Adrenal gland (tissue), 12 donors: ENCODE results near the gene CALHM4. TPM values are rescaled to one million over a fixed set of nuclear protein-coding genes. Genes with fewer than 3 reads are reported as not detected.

Source experiments
- DNase-seq, 7 donors: peaks; one replicate each; pipeline ENCODE4 v3.0.0-alpha.2; 2019 to 2020
- H3K27ac ChIP-seq, 5 donors: fragments of 200-600 bp; sonication (generic) in 4 of 5; 1 replicate in 3 of 5; 2 replicates in 2 of 5; pipeline versions ENCODE4 v1.5.1 to v1.8.0; 2016 to 2020; ENCODE audit warnings: mild to moderate bottlenecking in 1 of 5
- H3K27me3 ChIP-seq: fragments of 200-600 bp; 2 replicates; pipeline ENCODE4 v1.8.0; 2021
- H3K36me3 ChIP-seq, 2 donors: fragments of 200-600 bp; replicated peaks in 1 of 2; 1 replicate in 1 of 2; 2 replicates in 1 of 2; pipeline versions ENCODE4 v1.5.1 to v1.8.0; 2018 to 2022
- H3K4me1 ChIP-seq, 2 donors: fragments of 200-600 bp; replicated peaks in 1 of 2; 1 replicate in 1 of 2; 2 replicates in 1 of 2; pipeline versions ENCODE4 v1.5.1 to v1.8.0; 2018 to 2021
- H3K4me3 ChIP-seq, 4 donors: fragments of 200-600 bp; sonication (generic) in 3 of 4; one replicate each; pipeline ENCODE4 v1.5.1; 2016 to 2018
- H3K9me3 ChIP-seq, 3 donors: fragments of 200-600 bp; sonication (generic) in 1 of 3; replicated peaks in 1 of 3; 1 replicate in 2 of 3; 2 replicates in 1 of 3; pipeline versions ENCODE4 v1.5.1 to v1.8.0; 2016 to 2021
- POLR2A ChIP-seq, 2 donors: fragments of 450-650 bp; IDR thresholded peaks; one replicate each; pipeline ENCODE4 v1.6.1; 2017; ENCODE audit warnings: antibody characterized with exemption in 2 of 2, mild to moderate bottlenecking in 2 of 2, moderate library complexity in 1 of 2
- WGBS, 4 donors: extraction: QIAGEN DNeasy Blood & Tissue Kit in 2 of 4; methylation state at CpG; one replicate each; pipeline versions ENCODE4 v1.1.5 to v1.1.7; 2013 to 2017; 5-methylcytosine and 5-hydroxymethylcytosine counted together
- intact Hi-C, 2 donors: fragments of 100-400 bp; cut with DNase I; formaldehyde crosslinking; loops; one replicate each; pipeline versions ENCODE4 v1.14.1 to v1.15.0; 2022 to 2023
- polyA plus RNA-seq, 3 donors: library from polyadenylated mRNA; stranded (reverse); fragments of 200-250 nt in 2 of 3; fragments of 350-450 nt in 1 of 3; fragmentation: Illumina TruSeq in 1 of 3; extraction: RNeasy Lipid Tissue Mini Kit (QIAGEN cat#74804) in 1 of 3; gene quantifications; one replicate each; pipeline ENCODE4 v1.2.3, GENCODE V29; 2013 to 2014
- total RNA-seq, 9 donors: library from RNA; depleted of rRNA in 4 of 9; stranded (reverse); fragments of >200 nt in 4 of 9; fragments of 120-200 nt in 1 of 9; fragmentation: NEBNext Ultra II Directional in 1 of 9; extraction: Animal tissue kit (Norgen Biotek cat#: 25700) in 1 of 9; gene quantifications; one replicate each; pipeline versions ENCODE4 v1.1.0 to v1.2.4, GENCODE V29; 2013 to 2023
- TF ChIP-seq, protein P1 (sequence below), 6 experiments: fragments of 450-650 bp in 4 of 6; fragments of 200-600 bp in 2 of 6; sonication (generic) in 1 of 6; IDR thresholded peaks; 1 replicate in 5 of 6; 2 replicates in 1 of 6; pipeline versions ENCODE4 v1.5.1 to v1.8.0; 2016 to 2021; ENCODE audit warnings: antibody characterized with exemption in 6 of 6, mild to moderate bottlenecking in 2 of 6, moderate library complexity in 1 of 6
- donor health status: healthy with polysubstance abuse.
- donor health status: Bipolar disorder and iron deficiency.
- donor health status: DM: yes; HTN: yes; CAD: no.
- donor health status: DM: no; HTN: no; CAD: no.
- donor health status: DM: no; HTN: no; CAD: no.
- donor health status: DM: yes; HTN: yes; CAD: no.

Gene CALHM4
- total and polyA plus RNA-seq, 12 donors, result 0.28 TPM; not detected in 11

DNA sequence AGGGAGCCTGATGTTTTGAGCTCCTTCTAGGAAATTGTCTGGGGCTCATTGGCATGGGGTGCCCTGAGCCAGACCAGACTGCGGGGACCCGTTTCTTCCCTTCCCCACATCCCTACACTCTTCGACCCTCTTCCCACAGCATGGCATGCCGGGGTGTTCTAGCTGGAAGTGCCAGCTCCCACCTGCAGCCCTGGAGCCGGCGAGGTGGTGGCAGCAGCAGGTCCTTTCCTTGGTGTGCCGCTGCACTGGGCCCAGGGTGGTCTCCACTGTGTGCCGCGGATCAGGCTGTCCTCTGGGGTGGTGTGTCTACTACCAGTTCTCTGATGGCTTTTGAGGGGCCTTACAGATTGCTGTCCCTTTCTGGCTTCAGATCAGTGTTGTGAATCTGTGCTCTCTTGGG, 10.3 kb downstream of the CALHM4 start:
- Histone ChIP-seq H3K4me3 (no peak overlapping the region), H3K27ac (no peak overlapping the region), H3K4me1 (peaks cover 0 to 5% of the 10 kb centered on the region in 2 donors), H3K27me3 (no peaks in the 10 kb centered on the region), H3K9me3 (no peaks in the 10 kb centered on the region), H3K36me3 (no peaks in the 10 kb centered on the region)
- intact Hi-C loops, result loop anchor here in 1 of 2 donors (10.0 kb wide), 1 partner anchor 289 kb away; the partner anchor contains the start of gene TSPYL1
- TF ChIP-seq, protein P1, sequence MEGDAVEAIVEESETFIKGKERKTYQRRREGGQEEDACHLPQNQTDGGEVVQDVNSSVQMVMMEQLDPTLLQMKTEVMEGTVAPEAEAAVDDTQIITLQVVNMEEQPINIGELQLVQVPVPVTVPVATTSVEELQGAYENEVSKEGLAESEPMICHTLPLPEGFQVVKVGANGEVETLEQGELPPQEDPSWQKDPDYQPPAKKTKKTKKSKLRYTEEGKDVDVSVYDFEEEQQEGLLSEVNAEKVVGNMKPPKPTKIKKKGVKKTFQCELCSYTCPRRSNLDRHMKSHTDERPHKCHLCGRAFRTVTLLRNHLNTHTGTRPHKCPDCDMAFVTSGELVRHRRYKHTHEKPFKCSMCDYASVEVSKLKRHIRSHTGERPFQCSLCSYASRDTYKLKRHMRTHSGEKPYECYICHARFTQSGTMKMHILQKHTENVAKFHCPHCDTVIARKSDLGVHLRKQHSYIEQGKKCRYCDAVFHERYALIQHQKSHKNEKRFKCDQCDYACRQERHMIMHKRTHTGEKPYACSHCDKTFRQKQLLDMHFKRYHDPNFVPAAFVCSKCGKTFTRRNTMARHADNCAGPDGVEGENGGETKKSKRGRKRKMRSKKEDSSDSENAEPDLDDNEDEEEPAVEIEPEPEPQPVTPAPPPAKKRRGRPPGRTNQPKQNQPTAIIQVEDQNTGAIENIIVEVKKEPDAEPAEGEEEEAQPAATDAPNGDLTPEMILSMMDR (IDR thresholded peaks at IDR 0.05), result no peak
- TF ChIP-seq POLR2A (IDR thresholded peaks at IDR 0.05), result no peak
- WGBS, 4 donors, result 83 to 92% (median 89%) methylated on average over 8 to 9 of the region's 9 CpGs; no CpG with 5 or more reads in 1 of the 4 donors
- no peak for DNase-seq

DNA sequence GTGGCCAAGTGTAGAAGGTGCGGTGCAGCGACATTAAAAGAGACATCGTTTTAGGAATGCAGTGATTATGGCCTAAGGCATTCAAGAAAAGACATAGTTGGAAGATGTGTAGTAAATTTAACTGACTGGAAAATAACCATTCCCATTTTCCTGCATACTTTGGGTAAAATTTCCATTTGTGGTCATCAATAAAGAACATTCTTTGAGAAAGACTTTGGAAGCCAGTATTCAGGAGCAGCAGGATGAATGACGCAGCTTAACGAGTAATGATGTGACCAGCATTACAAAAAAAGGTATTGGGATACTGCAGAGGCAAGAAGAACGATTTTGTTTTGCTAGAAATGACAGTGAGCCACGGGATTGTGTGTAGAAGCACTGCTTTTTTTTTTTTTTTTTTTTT, 10.8 kb downstream of the CALHM4 start:
- Histone ChIP-seq H3K4me1 (peaks cover 0 to 8% of the 10 kb centered on the region in 2 donors), H3K36me3 (no peaks in the 10 kb centered on the region), H3K9me3 (no peaks in the 10 kb centered on the region), H3K27me3 (no peaks in the 10 kb centered on the region), H3K4me3 (no peak overlapping the region), H3K27ac (no peak overlapping the region)
- WGBS, 4 donors, result 78 to 84% (median 81%) methylated on average over 7 of the region's 7 CpGs
- intact Hi-C loops, result loop anchor here in 1 of 2 donors (10.0 kb wide), 1 partner anchor 290 kb away; the partner anchor contains the start of gene TSPYL1
- TF ChIP-seq, protein P1 (IDR thresholded peaks at IDR 0.05), result no peak
- DNase-seq, result no peak

DNA sequence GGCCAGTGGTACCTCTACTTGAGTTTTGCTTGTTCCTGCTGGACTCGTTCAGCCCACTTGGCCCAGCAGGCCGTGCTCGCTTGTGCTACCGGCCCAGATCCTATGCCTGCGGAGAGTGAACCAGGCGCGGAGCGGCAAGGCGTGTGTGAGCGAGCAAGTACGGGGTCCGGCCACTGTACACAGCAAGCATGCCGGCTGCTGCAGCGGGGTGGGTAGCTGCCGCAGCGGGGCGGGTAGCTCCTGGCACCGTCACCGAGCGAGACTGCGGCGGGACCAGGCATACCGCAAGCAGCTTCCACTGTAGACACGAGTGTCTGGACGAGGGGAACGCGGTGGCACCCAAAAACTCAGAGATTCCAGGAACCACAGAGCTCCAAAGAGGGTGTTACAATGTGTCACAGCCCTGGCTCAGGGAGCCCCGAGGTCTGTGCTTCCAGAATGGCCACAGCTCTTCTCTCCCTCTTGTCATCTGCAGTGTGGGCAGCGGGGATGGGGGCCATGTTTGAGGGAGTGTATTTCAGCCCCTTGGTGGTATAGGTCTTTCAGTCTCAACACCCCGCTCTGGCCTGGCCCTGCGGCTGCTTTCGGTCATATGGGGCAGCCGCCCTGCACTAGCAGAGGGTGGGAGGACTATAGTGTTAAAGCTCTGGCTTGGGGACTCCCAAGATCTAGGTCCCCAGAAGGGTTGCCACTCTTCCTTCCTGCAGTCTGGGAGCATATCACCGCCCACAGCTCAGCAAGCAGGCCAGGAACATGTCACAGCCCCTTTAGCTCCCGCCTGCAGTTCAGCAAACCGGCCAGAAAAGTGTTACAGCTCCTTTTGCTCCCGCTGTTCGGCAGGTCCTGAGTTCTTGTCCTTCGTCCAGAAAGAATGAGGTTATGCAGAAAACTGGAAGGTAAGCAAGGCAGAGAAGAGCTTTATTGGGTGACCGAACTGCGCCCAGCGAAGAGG, 11.6 kb downstream of the CALHM4 start:
- WGBS, 4 donors, result 44 to 69% (median 60%) methylated on average over 37 to 42 of the region's 42 CpGs
- Histone ChIP-seq H3K4me3 (peak overlapping the region in 1 of 4 donors; percentile 28), H3K36me3 (no peaks in the 10 kb centered on the region), H3K27ac (no peak overlapping the region), H3K9me3 (no peaks in the 10 kb centered on the region), H3K27me3 (no peaks in the 10 kb centered on the region), H3K4me1 (peaks cover 3 to 15% of the 10 kb centered on the region in 2 donors)
- intact Hi-C loops, result loop anchor here in 1 of 2 donors (10.0 kb wide), 1 partner anchor 290 kb away; the partner anchor contains the start of gene TSPYL1
- DNase-seq, result peak in 5 of 7 donors; percentile 13 to 54 (median 21)
- no peak for TF ChIP-seq POLR2A (IDR thresholded peaks at IDR 0.05)
- TF ChIP-seq, protein P1 (IDR thresholded peaks at IDR 0.05), result no peak

DNA sequence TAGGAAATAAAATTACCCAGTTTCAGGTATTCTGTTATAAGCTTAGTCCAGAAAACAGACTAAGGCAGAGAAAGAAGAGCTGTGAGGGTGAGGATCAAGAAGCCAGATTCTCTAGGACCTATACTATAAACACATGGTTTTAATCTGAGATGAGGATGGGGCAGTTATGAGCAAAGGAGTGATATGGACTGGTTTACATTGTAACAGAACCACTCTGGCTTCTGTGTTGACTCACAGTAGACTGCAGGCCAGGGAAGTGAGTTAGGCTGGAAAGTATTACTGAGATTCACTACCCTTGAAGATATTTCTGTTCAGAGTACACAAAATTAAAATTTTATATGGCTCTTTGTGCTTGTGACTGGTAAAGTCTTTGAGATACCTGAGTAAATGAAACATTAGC, 14.6 kb downstream of the CALHM4 start:
- intact Hi-C loops, result loop anchor here in 1 of 2 donors (10.0 kb wide), 1 partner anchor 293 kb away; the partner anchor contains the start of gene TSPYL1
- H3K4me3 ChIP-seq, result no peak overlapping the region
- no peaks in the 10 kb centered on the region for H3K27me3 ChIP-seq
- DNase-seq, result no peak
- H3K9me3 ChIP-seq, result no peaks in the 10 kb centered on the region
- TF ChIP-seq, protein P1 (IDR thresholded peaks at IDR 0.05), result no peak
- TF ChIP-seq POLR2A (IDR thresholded peaks at IDR 0.05), result no peak
- H3K27ac ChIP-seq, result no peak overlapping the region
- H3K4me1 ChIP-seq, result peaks cover 16 to 23% of the 10 kb centered on the region in 2 donors
- no peaks in the 10 kb centered on the region for H3K36me3 ChIP-seq
